HG03139 (cell line): ENCODE data around the gene C11orf65.
A peak's percentile ranks its signal among the peaks of the same experiment; 100 is the strongest.

Source experiments
- ATAC-seq: cut with Tn5 transposase; IDR thresholded peaks from one replicate; pipeline ENCODE4 v1.9.1; 2021; ENCODE audit not compliant: unreplicated experiment

Gene C11orf65, protein sequence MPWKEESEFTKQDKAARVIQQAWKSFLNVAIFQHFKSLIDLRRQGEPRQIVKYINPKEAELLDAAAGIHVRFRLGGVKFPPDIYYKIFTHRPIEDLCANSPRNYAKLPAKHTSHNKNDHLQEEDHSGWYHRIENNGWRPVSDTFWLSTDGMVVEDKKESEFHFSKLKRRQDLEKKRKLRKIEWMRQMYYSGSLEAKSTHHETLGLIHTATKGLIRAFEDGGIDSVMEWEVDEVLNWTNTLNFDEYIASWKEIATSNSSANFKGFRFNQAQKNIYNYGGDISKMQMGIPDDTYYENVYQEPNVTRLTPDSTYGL

DNA sequence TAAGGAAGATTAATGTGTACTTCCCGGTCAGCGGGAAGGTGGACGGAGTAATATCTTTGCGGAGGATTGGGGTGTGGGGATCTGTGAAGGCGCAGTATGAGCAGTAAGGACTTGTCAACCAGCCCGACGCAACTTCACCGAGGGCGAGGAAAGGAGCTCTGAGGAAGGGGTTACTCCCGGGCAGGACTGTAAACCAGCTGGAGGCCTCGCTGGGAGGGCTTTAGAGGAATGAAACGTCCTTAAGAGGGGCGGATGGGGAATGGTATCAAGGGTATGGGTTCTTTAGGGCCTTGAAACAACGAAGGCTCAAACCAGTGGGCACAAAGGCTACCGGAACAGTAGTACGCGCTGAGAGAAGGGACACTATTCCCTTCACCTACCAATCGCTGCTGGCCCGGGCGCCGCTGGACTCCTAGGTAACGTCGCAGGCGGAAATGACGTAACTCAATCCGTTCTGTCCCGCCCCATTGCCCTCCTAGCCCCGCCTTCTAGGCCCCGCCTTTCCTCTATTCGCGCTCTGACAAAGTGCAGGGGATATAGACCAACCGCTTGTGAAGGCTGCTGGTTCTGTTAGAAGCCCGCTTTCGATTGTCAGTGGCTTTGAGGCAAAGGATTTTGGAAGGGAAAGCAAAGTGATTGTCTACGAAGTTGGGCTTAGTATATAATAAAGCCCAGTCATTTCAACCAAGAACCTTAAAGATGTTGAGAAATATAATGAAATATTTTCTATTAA lies at the start of gene C11orf65:
TSS of gene C11orf65 (minus strand) at position 439 of the 733 bp plus-strand sequence. CDS start 5,970 bp downstream, outside the sequence.
- ATAC-seq = peak; percentile 98

DNA sequence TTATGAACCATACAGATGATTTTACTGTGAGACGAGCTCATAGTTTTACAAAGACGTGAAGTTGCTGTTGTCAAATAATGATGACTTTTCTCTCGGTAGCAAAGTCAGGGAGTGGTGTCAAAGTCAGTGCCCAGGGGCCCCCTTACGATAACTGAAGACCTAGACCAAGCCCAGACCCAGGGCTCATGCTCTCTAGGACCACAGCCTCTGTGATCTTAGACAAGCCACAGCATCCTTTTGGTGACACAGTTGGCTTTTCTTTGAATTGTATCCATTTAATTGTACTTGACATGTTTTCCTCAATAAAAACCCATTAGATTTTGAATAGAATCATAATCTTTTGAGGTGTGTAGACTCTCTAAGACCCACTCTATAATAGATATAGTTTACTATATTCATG lies 48.8 kb upstream of the C11orf65 start:
- no peak for ATAC-seq

DNA sequence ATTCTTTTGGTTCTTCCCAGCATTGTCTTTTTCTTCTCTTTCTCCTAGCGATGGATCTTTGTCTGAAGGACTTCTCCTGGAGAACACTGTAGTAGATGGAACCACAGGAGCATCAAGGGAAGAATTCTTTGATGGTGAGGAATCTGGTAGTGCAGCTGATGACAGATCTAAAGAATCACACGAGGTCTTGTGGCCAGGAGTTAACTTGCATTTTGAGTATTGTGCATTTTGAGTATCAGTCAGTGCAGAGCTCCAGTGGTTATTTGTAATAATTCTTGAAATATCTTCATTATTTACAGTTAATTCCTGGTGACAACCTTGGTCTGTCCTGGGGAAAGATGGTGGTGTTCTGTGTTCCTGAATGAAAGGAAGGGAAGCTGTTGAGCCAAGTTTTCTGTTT lies 45.4 kb upstream of the C11orf65 start:
- ATAC-seq = no peak

DNA sequence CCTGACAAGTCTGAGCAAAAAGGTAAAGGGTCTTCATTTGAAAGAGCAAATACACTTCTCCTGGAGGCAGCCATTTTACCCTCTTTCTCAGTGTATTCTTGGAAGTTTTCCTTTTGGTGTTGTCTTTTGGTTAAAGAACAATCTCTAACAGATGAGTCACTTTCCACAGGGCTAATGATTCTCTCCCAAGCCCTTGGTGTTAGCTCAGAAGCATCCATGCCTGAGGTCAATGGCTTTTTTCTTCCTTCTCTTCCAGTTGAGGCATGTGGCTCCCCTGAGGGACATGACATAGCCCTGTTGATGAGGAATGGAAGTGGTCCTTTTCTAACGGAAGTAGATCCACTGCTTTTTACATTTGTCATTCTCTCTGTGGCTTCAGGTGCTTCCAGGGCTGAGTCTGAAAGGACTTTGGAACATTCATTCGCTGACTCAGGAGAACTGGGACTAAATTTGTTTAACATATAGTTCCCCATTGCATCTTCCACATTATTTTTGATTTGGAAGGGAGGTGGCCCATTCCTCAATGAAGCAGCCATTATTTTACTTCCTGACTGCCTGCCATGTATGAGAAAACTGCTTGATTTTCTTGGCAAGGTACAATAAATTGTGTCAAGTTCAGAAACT lies 44.6 kb upstream of the C11orf65 start:
- ATAC-seq = no peak

DNA sequence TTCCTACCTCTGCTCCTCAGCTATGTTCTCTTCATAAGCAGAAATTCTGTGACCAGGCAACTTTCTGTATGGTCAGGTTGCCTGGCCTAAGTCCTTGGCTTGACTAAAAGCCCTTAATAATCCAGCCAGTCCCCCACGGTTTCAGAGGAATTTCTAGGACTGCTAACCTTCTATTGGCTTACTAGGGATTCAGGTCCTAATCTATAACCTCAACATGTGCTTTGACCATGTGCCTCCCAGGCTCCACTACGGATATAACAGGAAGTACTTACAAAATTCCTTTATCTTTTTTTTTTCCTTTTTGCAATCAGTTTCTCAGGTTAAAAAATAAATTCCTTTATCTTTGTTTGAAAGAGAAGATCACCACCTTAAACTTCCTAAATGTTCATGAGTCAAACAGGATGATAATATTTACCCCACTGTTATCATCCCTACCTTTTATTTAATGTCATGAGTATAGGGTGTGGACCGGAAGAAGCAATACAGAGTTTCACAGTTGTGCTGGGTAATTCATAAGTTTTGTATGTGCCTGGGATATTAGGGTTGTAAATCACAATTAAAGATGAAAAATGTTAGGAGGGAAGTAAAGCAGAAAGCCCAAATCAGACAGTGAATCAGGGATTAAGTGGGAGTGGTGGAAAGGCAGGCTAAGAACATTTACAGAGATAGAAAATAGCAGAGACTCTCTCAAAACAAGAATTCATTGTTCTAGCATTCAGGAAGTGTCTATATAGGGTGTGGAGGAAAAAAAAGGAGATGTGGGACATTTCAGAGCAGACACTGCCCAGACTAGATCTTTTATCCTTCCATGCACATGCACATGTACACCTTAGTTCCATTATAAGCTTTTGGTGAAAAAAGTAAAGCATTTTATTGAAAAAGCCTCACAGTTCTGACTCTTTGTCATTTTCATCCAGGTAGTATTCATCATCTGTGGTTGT lies 41.6 kb upstream of the C11orf65 start:
- ATAC-seq = no peak

DNA sequence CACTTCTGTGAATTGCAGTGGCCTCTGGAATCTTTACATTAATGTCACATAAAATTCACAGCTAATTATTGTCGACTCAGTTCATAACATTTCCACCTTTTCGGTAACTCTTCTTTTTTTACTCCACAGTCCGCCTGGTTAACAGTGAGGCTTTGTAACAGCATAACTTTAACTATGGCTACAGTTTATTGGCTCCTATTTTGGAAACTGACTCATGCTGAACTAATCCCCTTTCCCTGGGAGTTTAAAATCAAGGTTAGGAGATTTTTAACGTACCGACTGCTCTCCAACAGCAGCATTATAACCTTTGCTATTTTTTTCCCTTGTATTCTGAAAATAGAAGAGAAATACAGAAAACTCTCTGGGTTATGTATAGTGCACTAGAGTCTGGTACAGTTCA lies 34.1 kb upstream of the C11orf65 start:
- ATAC-seq = no peak

DNA sequence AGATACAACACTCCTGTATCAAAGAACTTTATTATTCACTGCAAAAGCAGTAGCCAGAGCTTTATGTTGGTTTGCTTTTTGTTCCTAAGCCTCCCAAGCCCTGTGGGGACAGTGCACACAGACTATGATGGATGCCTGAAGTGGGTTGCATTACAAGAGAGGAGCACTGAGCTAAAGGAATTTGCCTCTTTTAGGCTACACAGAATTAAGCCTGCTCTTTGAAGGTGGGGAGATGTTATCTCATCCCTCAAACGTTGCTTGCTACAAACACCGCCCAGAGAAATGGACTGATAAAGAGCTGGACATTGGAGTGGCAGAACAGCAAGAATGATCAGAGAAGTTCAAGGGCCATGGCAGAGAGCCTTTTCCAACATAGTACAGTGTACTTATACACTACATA lies 33.4 kb upstream of the C11orf65 start:
- no peak for ATAC-seq

DNA sequence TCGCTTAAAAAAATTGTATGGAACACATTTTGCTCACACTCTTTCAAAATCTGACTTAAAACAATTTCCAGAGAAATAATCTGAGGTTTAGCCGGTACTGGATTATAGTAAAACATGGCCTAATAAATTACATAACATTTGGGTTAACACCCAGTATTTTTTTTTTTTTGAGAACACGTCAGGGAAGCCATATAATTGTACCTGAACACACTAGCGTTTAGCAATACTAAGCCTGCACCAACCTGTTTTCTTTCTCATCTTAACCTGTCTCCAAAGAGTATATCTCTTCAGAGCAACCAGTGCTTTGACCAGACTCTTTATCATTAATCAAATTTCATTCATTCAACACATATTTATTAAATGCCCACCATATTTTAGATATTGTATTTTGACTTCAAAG lies 32.8 kb upstream of the C11orf65 start:
- no peak for ATAC-seq

DNA sequence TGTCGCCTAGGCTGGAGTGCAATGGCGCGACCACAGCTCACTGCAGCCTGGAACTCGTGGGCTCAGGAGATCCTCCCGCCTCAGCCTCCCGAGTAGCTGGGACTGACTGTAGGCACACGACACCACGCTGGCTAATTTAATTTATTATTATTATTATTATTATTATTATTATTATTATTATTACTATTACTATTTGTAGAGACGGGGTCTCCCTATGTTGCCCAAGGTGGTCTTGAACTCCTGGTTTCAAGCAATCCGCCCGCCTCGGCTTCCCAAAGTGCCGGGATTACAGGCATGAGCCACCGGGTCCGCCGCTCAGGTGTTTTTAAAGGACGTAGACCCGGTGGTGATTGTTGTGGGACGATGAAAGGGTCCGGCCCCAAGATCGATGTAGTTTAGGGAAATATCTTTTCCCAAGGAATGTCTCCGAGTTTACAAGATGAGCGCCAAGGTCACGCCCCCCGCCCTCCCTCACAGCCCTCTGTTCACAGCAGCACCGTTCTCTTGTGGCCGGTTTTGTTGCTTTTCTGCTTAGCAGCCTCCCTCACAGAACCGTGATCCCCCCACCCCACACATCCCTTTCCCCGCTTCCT lies 31.6 kb upstream of the C11orf65 start:
- no peak for ATAC-seq

DNA sequence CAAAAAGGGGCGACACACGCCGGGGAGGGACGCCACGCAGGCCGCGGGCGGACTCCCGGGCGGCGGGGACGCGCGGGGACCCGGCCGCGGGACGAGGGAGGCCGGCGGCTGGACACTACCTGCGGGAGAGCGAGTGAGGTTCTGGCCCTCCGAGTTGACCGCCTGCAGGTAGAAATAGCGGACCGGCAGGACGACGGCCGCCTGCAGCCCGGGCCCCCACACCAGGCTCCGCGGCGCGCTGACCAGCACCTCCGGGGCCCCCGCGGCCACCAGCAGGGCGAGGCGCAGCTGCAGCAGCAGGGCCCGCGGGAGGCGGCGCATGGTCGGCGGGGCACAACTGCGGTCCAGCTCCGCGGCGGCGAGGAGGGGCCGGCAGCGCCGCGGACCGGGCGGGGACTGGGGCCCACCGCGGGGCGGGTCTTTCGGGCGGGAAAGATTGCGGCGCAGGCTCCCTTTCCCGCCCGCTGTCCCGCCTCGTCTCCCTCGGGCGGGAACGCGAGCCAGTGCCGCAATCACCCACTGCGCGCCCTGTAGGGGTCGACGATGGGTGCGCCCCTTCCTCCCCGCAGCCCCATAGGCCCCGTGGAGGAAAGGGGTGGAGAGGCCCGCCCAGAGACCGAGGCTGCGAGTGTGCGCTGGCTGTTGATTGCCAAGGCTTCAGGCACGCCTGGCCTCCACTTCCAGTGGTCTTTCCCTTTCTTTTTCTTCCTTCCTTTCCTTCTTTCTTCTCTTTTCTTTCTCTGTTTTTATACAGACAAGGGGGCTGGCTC lies 30.9 kb upstream of the C11orf65 start, which contains the start of gene POGLUT3:
TSS of gene POGLUT3 (minus strand) at position 339 of the 770 bp plus-strand sequence. CDS start at position 321, 18 bp downstream.
- ATAC-seq = peak; percentile 52

DNA sequence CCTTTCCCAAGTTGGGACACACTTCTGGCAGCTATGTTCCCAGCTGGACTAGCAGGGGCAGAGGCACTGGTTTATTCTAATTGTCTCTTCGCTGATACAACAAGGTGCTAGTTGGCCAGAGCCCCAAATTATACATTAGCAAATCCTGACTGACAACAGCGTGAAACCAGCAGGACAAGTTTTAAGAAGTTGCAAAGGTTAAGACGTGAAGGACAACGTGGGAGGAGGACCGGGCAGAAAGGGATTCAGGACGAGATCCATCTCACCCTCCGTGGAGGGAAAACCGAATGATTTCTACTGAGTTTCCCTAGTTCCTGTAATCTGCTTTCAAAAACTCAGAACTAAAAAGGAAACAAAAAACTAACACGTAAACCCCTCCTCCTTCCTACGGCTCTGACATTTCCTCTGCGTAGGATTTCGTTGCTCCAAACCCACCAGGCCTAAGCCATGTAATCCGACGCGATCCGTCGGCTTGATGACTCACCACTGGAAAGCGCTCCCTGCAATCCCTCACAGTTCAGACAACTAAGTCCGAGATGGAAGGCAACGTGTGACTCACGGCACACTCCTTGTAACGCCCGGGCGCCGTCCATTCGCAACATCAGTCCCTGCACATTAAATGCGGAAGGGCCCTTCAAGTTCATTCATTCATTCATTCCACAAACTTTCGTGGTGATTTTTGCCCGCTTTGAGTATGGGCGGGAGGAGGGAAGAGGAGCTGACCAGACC lies 30.2 kb upstream of the C11orf65 start:
- peak; percentile 46 for ATAC-seq

DNA sequence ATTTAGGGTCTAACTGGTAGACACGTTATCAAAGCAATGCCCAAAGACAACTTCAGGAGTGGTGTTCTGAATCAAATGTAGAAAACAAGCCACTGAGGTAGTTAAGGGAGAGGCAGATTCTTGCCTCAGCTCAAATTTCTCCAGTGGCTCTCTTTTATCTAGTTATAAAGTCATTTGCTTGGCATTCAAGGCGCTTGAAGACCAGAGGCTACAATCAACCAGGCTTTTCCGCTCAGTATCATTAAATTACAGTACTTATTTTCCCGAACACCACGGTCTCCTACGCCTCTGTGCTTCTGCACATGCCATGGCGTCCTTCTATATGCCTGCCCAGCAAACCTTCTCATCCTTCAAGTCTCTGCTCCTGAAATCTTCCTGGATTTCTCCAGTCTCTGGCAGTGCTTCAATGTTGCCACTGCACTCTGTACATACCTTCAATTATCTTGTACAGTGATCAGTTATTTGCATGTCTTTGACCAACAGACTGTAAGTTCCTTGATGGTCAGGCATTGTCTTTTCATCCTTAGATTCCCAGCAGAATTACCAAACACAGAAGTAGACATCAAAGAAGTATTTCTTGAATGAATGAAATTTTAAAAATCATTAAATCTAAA lies 29.4 kb upstream of the C11orf65 start:
- no peak for ATAC-seq

DNA sequence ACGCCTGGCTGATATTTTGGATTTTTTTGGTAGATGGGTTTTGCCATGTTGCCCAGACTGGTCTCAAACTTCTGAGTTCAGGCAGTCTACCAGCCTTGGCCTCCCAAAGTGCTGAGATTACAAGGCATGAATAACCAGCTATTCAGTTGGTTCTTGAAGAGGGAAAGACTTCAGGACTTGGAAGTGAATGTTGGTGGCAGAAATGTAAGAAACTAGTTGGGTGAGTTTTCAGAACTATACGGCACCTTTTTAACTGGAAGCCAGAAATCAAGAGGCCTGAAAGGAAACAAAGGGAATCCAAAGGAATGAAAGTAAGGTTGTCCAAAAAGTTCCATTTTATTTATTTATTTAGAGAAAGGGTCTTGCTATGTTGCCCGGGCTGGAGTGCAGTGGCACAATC lies 28.0 kb upstream of the C11orf65 start:
- no peak for ATAC-seq

DNA sequence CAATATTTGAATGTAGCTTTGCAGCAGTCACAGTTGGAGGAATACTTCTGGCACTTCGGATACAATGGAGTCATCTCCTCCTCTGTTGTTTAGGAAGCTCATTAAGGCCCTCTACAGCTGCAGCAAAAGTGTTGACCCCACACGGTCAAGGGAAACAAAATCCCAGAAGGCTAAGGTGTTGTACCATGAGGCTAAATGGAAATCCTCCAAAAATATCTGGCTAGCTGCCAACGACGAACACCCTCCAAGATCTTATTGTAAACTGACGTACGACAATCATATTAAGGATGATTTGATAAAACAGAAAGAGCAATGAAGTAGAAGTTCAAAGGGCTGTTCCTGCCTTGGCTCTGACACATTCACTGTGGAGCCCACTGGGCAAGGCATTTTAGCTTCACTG lies 26.9 kb upstream of the C11orf65 start:
- no peak for ATAC-seq

DNA sequence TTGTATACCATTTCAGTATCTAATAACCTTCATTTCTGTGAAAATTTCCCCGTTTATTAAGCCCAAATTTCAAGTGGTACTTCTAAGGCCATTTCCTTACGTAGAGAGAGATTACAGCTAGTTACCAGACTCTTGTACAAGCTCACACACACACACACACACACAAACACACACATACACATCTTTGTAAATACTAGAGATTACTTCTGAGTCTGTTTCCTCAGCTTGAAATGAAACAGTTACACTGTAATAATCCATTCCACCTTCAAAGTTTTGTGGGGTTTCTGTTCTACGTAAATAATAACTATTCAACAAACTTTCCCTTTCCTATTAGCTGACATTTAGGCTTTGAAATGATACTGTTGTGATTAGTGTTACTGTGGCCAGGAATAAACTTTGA lies 24.6 kb upstream of the C11orf65 start:
- no peak for ATAC-seq

DNA sequence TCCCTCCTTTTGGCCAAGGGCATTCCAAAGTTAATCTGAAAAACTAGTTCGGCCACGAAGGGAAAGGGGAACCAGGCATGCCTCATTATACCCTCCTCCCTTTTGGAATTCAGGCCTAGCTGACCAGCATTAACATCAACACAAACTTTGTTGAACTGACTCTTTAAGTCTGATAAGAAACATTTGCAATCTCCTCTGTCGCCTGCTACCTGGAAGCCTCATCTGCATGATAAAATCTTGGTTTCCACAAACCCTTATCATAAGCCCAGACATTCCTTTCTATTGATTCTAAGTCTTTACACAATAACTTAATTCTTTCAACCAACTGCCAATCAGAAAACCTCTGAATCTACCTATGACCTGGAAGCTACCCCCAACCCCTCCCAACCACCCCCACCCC lies 19.5 kb upstream of the C11orf65 start:
- no peak for ATAC-seq

DNA sequence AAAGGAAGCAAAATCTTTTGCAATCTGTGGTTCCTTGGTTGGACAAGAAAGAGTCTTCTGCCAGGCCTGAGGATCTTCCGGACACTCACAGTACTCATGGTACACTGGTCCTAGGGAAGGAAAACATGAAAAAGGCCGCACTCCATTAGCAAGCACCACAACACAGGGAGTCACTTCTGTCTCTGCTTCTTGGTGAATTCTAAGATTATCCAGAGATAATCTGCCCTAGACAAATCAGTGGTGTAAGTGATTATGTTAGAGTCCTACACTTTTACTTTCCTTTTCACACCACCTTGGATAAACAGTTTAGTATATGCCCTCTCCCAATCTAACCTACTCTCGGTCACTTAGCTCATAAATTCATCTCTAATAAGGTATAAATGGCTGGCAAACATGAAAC lies 19.0 kb upstream of the C11orf65 start:
- no peak for ATAC-seq

DNA sequence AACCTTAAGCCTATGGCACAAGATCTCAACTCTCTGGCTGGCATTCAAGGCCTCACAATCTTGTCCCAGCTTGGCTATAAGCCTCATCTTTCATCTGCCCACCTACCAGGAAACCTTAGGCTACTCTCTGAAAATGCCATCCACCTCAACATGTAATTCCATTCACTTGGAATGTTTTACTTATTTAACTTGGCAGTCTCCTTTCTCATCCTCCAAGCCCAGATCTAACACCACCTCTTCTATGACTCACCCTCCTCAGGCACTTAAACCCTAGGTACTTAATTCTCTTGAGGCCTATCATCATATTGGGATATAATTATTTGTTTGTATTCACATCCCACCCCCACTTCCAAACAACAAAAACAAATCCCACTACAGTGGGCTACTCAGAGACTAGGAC lies 15.8 kb upstream of the C11orf65 start:
- ATAC-seq = no peak
